H9 (cell line): ENCODE results near the gene SRBD1. TPM values are rescaled to one million over a fixed set of nuclear protein-coding genes. Genes with fewer than 3 reads are reported as not detected.

Source experiments
- DNase-seq: peaks from one replicate; pipeline ENCODE4 v3.0.0-alpha.2; 2017
- H2AFZ ChIP-seq: one replicate; pipeline ENCODE4 v1.6.1; 2013; ENCODE audit warnings: mild to moderate bottlenecking, low read length, control low read depth, moderate library complexity
- H2AK5ac ChIP-seq: 2 replicates; pipeline ENCODE4 v1.6.1; 2013; ENCODE audit warnings: low read length, control low read depth, mixed read lengths; ENCODE audit not compliant: insufficient read length
- H2BK120ac ChIP-seq: one replicate; pipeline ENCODE4 v1.6.1; 2013; ENCODE audit warnings: low read depth, mild to moderate bottlenecking, low read length, control low read depth, inconsistent platforms; ENCODE audit not compliant: poor library complexity, severe bottlenecking
- H2BK12ac ChIP-seq: 2 replicates; pipeline ENCODE4 v1.6.1; 2013; ENCODE audit warnings: low read length, control low read depth, mixed read lengths, low read depth; ENCODE audit not compliant: insufficient read length
- H2BK15ac ChIP-seq: 2 replicates; pipeline ENCODE4 v1.6.1; 2013; ENCODE audit warnings: low read depth, low read length, control low read depth
- H2BK20ac ChIP-seq: one replicate; pipeline ENCODE4 v1.6.1; 2013; ENCODE audit warnings: low read depth, mild to moderate bottlenecking, low read length, control low read depth, inconsistent platforms; ENCODE audit not compliant: poor library complexity, severe bottlenecking
- H2BK5ac ChIP-seq: 2 replicates; pipeline ENCODE4 v1.6.1; 2013; ENCODE audit warnings: low read length, control low read depth, mixed read lengths; ENCODE audit not compliant: insufficient read length
- H3K14ac ChIP-seq: 2 replicates; pipeline ENCODE4 v1.6.1; 2013; ENCODE audit warnings: low read length, control low read depth; ENCODE audit not compliant: insufficient read depth
- H3K18ac ChIP-seq: 2 replicates; pipeline ENCODE4 v1.6.1; 2013; ENCODE audit warnings: low read depth, mild to moderate bottlenecking, mixed read lengths, low read length, control low read depth; ENCODE audit not compliant: insufficient read length
- H3K23ac ChIP-seq: 2 replicates; pipeline ENCODE4 v1.6.1; 2013; ENCODE audit warnings: low read length, control low read depth, mixed read lengths, low read depth; ENCODE audit not compliant: insufficient read length
- H3K23me2 ChIP-seq: 2 replicates; pipeline ENCODE4 v1.6.1; 2013; ENCODE audit warnings: low read depth, mild to moderate bottlenecking, mixed read lengths, low read length, control low read depth; ENCODE audit not compliant: insufficient read length, poor library complexity, severe bottlenecking
- H3K27ac ChIP-seq: 2 replicates; pipeline ENCODE4 v1.5.1; 2013; ENCODE audit warnings: low read length, control low read depth, mixed read lengths, low read depth; ENCODE audit not compliant: insufficient read length
- H3K27me3 ChIP-seq: 2 replicates; pipeline ENCODE4 v1.6.1; 2013; ENCODE audit warnings: low read length, control low read depth, inconsistent platforms; ENCODE audit not compliant: insufficient read depth
- H3K4ac ChIP-seq: 2 replicates; pipeline ENCODE4 v1.6.1; 2013; ENCODE audit warnings: low read depth, mild to moderate bottlenecking, control low read depth, inconsistent platforms, low read length, moderate library complexity
- H3K4me1 ChIP-seq: 2 replicates; pipeline ENCODE4 v1.6.1; 2013; ENCODE audit warnings: low read length, control low read depth, inconsistent platforms; ENCODE audit not compliant: insufficient read depth
- H3K4me2 ChIP-seq: 2 replicates; pipeline ENCODE4 v1.6.1; 2013; ENCODE audit warnings: low read length, control low read depth, mixed read lengths; ENCODE audit not compliant: insufficient read length, insufficient read depth
- H3K56ac ChIP-seq: 2 replicates; pipeline ENCODE4 v1.6.1; 2013; ENCODE audit warnings: low read depth, mild to moderate bottlenecking, mixed read lengths, low read length, control low read depth; ENCODE audit not compliant: insufficient read length
- H3K79me1 ChIP-seq: 2 replicates; pipeline ENCODE4 v1.6.1; 2013; ENCODE audit warnings: low read depth, mild to moderate bottlenecking, moderate library complexity, low read length, control low read depth, inconsistent platforms; ENCODE audit not compliant: insufficient read depth, poor library complexity, severe bottlenecking
- H3K79me2 ChIP-seq: 2 replicates; pipeline ENCODE4 v1.6.1; 2013; ENCODE audit warnings: low read length, control low read depth, inconsistent platforms; ENCODE audit not compliant: insufficient read depth
- H3K9ac ChIP-seq: 2 replicates; pipeline ENCODE4 v1.6.1; 2013; ENCODE audit warnings: low read length, control low read depth, mixed read lengths; ENCODE audit not compliant: insufficient read length; ENCODE audit errors: extremely low read depth
- H3K9me3 ChIP-seq: one replicate; pipeline ENCODE4 v1.6.1; 2013; ENCODE audit warnings: low read depth, low read length, inconsistent platforms; ENCODE audit not compliant: control insufficient read depth
- H3T11ph ChIP-seq: one replicate; pipeline ENCODE4 v1.6.1; 2013; ENCODE audit warnings: mild to moderate bottlenecking, low read length, control low read depth, inconsistent platforms
- H4K20me1 ChIP-seq: one replicate; pipeline ENCODE4 v1.6.1; 2013; ENCODE audit not compliant: control insufficient read depth, insufficient read length, insufficient read depth
- H4K5ac ChIP-seq: 2 replicates; pipeline ENCODE4 v1.6.1; 2013; ENCODE audit warnings: low read depth, mild to moderate bottlenecking, mixed read lengths, low read length, control low read depth; ENCODE audit not compliant: insufficient read length
- H4K8ac ChIP-seq: replicated peaks from 2 replicates; pipeline ENCODE4 v1.6.1; 2013; ENCODE audit warnings: low read length, control low read depth, mixed read lengths, low read depth; ENCODE audit not compliant: insufficient read length
- H4K91ac ChIP-seq: 2 replicates; pipeline ENCODE4 v1.6.1; 2013; ENCODE audit warnings: low read depth, mild to moderate bottlenecking, moderate library complexity, mixed read lengths, low read length, control low read depth; ENCODE audit not compliant: insufficient read length
- H3K27ac Mint-ChIP-seq, 3 experiments: 2 replicates in 2 of 3; 3 replicates in 1 of 3; pipeline ENCODE4 v1.8.0; 2020 to 2021; ENCODE audit warnings: mixed read lengths in 3 of 3, mild to moderate bottlenecking in 1 of 3, moderate library complexity in 1 of 3
- H3K27me3 Mint-ChIP-seq: 2 replicates; pipeline ENCODE4 v1.8.0; 2021; ENCODE audit warnings: low read depth, mild to moderate bottlenecking, moderate library complexity, mixed read lengths
- H3K36me3 Mint-ChIP-seq, 3 experiments: 2 replicates in 2 of 3; 3 replicates in 1 of 3; pipeline ENCODE4 v1.8.0; 2020 to 2021; ENCODE audit warnings: low read depth in 3 of 3, mixed read lengths in 3 of 3; ENCODE audit not compliant: insufficient read depth in 1 of 3
- H3K4me1 Mint-ChIP-seq, 2 experiments: 2 replicates each; pipeline ENCODE4 v1.8.0; 2020; ENCODE audit warnings: mixed read lengths in 2 of 2
- H3K4me3 Mint-ChIP-seq, 2 experiments: 2 replicates in 1 of 2; 3 replicates in 1 of 2; pipeline ENCODE4 v1.8.0; 2020 to 2021; ENCODE audit warnings: mild to moderate bottlenecking in 2 of 2, mixed read lengths in 2 of 2, moderate library complexity in 1 of 2
- H3K9me3 Mint-ChIP-seq, 2 experiments: 2 replicates in 1 of 2; 3 replicates in 1 of 2; pipeline ENCODE4 v1.8.0; 2020; ENCODE audit warnings: mild to moderate bottlenecking in 2 of 2, mixed read lengths in 2 of 2, moderate library complexity in 1 of 2
- WGBS: extraction: QIAGEN DNeasy Blood & Tissue Kit; methylation state at CpG from one replicate; pipeline ENCODE4 v1.1.7; 2013; ENCODE audit warnings: missing lambda C conversion rate, low lambda C conversion rate, mixed read lengths; ENCODE audit not compliant: insufficient read length; ENCODE audit errors: extremely low coverage; 5-methylcytosine and 5-hydroxymethylcytosine counted together
- total RNA-seq: library from RNA; stranded (reverse); gene quantifications from 2 replicates; pipeline ENCODE4 v1.2.1, GENCODE V29; 2021
- TF ChIP-seq, protein P1 (sequence below): fragments of 200-600 bp; sonication (generic); conservative IDR thresholded peaks from 3 replicates; pipeline ENCODE4 v1.8.0; 2021; ENCODE audit warnings: antibody characterized with exemption, mild to moderate bottlenecking

Gene SRBD1
- total RNA-seq, 1 experiment from 2014 or later, result 18.3 TPM

DNA sequence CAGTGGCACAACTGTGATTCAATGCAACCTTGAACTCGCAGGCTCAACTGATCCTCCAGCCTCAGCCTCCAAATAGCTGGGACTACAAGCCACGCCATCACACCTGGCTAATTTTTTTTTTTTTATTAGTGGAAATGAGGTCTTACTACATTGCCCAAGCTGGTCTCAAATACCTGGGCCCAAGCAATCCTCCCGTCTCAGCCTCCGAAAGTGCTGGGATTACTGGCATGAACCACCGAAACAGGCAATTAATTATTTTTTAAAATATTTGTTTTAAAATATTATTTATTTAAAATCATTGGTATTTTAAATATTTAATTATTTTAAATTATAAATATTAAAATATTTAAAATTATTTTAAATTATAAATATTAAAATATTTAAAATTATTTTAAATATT, 24.5 kb downstream of the SRBD1 start:
- H3K27me3 ChIP-seq, result no peaks in the 10 kb centered on the region
- no peaks in the 10 kb centered on the region for H3K9me3 ChIP-seq
- Mint-ChIP-seq H3K4me3 (no peak overlapping the region), H3K27me3 (no peaks in the 10 kb centered on the region), H3K9me3 (no peaks in the 10 kb centered on the region), H3K4me1 (peaks cover 12 to 18% of the 10 kb centered on the region in 2 experiments), H3K27ac (no peak overlapping the region), H3K36me3 (peaks cover 7 to 13% (median 13%) of the 10 kb centered on the region in 3 experiments; a peak in 5 of 7 replicates)
- H3K4ac ChIP-seq, result no peak overlapping the region
- no peak overlapping the region for H3K23ac ChIP-seq
- no peak overlapping the region for H2BK5ac ChIP-seq
- H3K18ac ChIP-seq, result no peak overlapping the region
- TF ChIP-seq, protein P1, sequence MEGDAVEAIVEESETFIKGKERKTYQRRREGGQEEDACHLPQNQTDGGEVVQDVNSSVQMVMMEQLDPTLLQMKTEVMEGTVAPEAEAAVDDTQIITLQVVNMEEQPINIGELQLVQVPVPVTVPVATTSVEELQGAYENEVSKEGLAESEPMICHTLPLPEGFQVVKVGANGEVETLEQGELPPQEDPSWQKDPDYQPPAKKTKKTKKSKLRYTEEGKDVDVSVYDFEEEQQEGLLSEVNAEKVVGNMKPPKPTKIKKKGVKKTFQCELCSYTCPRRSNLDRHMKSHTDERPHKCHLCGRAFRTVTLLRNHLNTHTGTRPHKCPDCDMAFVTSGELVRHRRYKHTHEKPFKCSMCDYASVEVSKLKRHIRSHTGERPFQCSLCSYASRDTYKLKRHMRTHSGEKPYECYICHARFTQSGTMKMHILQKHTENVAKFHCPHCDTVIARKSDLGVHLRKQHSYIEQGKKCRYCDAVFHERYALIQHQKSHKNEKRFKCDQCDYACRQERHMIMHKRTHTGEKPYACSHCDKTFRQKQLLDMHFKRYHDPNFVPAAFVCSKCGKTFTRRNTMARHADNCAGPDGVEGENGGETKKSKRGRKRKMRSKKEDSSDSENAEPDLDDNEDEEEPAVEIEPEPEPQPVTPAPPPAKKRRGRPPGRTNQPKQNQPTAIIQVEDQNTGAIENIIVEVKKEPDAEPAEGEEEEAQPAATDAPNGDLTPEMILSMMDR, result no peak
- no peak overlapping the region for H3K56ac ChIP-seq
- H2AK5ac ChIP-seq, result no peak overlapping the region
- no peaks in the 10 kb centered on the region for H3K23me2 ChIP-seq
- peaks cover 3% of the 10 kb centered on the region for H3K79me1 ChIP-seq
- H2BK12ac ChIP-seq, result no peak overlapping the region
- DNase-seq, result no peak
- H3K4me2 ChIP-seq, result no peak overlapping the region
- no peak overlapping the region for H3T11ph ChIP-seq
- H2AFZ ChIP-seq, result no peak overlapping the region
- no peaks in the 10 kb centered on the region; the same call in 1 of the 2 replicates for H3K4me1 ChIP-seq
- no peak overlapping the region for H4K91ac ChIP-seq
- H2BK15ac ChIP-seq, result no peak overlapping the region
- H4K8ac ChIP-seq, result no peak overlapping the region
- H2BK20ac ChIP-seq, result no peak overlapping the region
- H3K27ac ChIP-seq, result no peak overlapping the region
- peaks cover 4% of the 10 kb centered on the region; the same call in 1 of the 2 replicates for H3K79me2 ChIP-seq
- H3K9ac ChIP-seq, result no peak overlapping the region
- no CpG with 5 or more reads among the region's 5 CpGs for WGBS
- no peak overlapping the region for H4K5ac ChIP-seq
- no peaks in the 10 kb centered on the region for H4K20me1 ChIP-seq
- no peak overlapping the region for H2BK120ac ChIP-seq
- no peak overlapping the region for H3K14ac ChIP-seq
